Suprapubic skin (tissue), 4 donors: ENCODE data around the gene TTC39A. TPM values are rescaled to one million over a fixed set of nuclear protein-coding genes. Genes with fewer than 3 reads are reported as not detected.

Experiments
- DNase-seq, 2 donors: peaks; one replicate each; pipeline ENCODE4 v3.0.0-alpha.2; 2019; ENCODE audit warnings: low spot score in 2 of 2
- H3K27ac ChIP-seq: fragments of 200-600 bp; sonication (generic); one replicate; pipeline ENCODE4 v1.5.1; 2019
- H3K27me3 ChIP-seq: fragments of 200-600 bp; sonication (generic); one replicate; pipeline ENCODE4 v1.5.1; 2019
- H3K36me3 ChIP-seq: fragments of 200-600 bp; sonication (generic); one replicate; pipeline ENCODE4 v1.5.1; 2019
- H3K4me1 ChIP-seq: fragments of 200-600 bp; sonication (generic); one replicate; pipeline ENCODE4 v1.5.1; 2019
- H3K4me3 ChIP-seq: fragments of 200-600 bp; sonication (generic); one replicate; pipeline ENCODE4 v1.5.1; 2019; ENCODE audit warnings: mild to moderate bottlenecking
- H3K9me3 ChIP-seq: fragments of 200-600 bp; sonication (generic); one replicate; pipeline ENCODE4 v1.5.1; 2019
- CTCF ChIP-seq, 2 donors: fragments of 200-600 bp in 1 of 2; fragments of 450-650 bp in 1 of 2; sonication (generic) in 1 of 2; IDR thresholded peaks; one replicate each; pipeline ENCODE4 v1.5.1; 2016 to 2019; ENCODE audit warnings: antibody characterized with exemption in 2 of 2, mild to moderate bottlenecking in 1 of 2, moderate library complexity in 1 of 2
- EP300 ChIP-seq: sonication (generic); formaldehyde crosslinking; IDR thresholded peaks from one replicate; pipeline ENCODE4 v1.6.1; 2017; ENCODE audit warnings: antibody characterized with exemption
- POLR2A ChIP-seq, 2 donors: fragments of 450-650 bp; IDR thresholded peaks; one replicate each; pipeline ENCODE4 v1.6.1; 2017; ENCODE audit warnings: antibody characterized with exemption in 2 of 2, mild to moderate bottlenecking in 2 of 2, moderate library complexity in 2 of 2
- POLR2AphosphoS5 ChIP-seq, 3 donors: sonication (generic); formaldehyde crosslinking; IDR thresholded peaks; one replicate each; pipeline ENCODE4 v1.6.1; 2017; ENCODE audit warnings: antibody characterized with exemption in 3 of 3
- WGBS: methylation state at CpG from one replicate; pipeline ENCODE4 v1.1.5; 2018; 5-methylcytosine and 5-hydroxymethylcytosine counted together
- total RNA-seq, 4 donors: library from RNA; depleted of rRNA; stranded (reverse); fragments of >200 nt; gene quantifications; one replicate each; pipeline ENCODE4 v1.1.0, GENCODE V29; 2016

The TTC39A gene
- total RNA-seq, 4 donors from 2014 or later: 9.4 to 16.3 (median 13.1) TPM

DNA sequence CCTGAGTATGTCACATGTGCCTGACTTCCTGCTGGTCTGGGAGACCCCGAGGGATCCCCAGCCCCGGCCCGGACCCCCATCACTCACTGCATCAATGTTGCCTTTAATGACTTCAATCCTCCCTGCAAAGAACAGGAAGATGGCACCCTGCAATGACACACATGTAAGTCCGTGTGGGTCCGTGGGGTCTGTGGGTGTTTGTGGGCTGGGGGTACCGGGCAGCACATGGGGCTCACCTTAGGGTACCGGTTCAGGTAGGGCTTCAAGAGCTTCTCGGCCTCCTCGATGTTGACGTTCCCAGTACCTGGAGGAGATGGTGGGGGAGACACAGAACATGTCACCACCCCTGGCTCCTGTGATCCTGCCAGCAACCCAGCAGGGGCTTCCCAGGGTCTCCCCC is 28.1 kb downstream of the TTC39A start:
- no peaks in the 10 kb centered on the region for H3K27me3 ChIP-seq
- H3K27ac ChIP-seq: no peak overlapping the region
- no peak for DNase-seq
- H3K4me1 ChIP-seq: peaks cover 2% of the 10 kb centered on the region
- no peak overlapping the region for H3K4me3 ChIP-seq
- TF ChIP-seq EP300 (no peak), POLR2AphosphoS5 (IDR thresholded peaks at IDR 0.05) (no peak), CTCF (IDR thresholded peaks at IDR 0.05) (no peak), POLR2A (IDR thresholded peaks at IDR 0.05) (no peak)
- no peaks in the 10 kb centered on the region for H3K9me3 ChIP-seq
- no peaks in the 10 kb centered on the region for H3K36me3 ChIP-seq
- WGBS: 81% methylated on average over 3 of the region's 10 CpGs

GRCh38 chr1:51301844-51302162 is 28.6 kb downstream of the TTC39A start:
- no peaks in the 10 kb centered on the region for H3K9me3 ChIP-seq
- DNase-seq: no peak
- peaks cover 7% of the 10 kb centered on the region for H3K4me1 ChIP-seq
- no peaks in the 10 kb centered on the region for H3K27me3 ChIP-seq
- TF ChIP-seq CTCF (IDR thresholded peaks at IDR 0.05) (no peak), EP300 (no peak), POLR2AphosphoS5 (IDR thresholded peaks at IDR 0.05) (no peak), POLR2A (IDR thresholded peaks at IDR 0.05) (no peak)
- H3K36me3 ChIP-seq: no peaks in the 10 kb centered on the region
- no peak overlapping the region for H3K27ac ChIP-seq
- no peak overlapping the region for H3K4me3 ChIP-seq
- 76% methylated on average over 3 of the region's 3 CpGs for WGBS

GRCh38 chr1:51301152-51301843 is 29.1 kb downstream of the TTC39A start:
- H3K27ac ChIP-seq: no peak overlapping the region
- H3K4me3 ChIP-seq: no peak overlapping the region
- peaks cover 12% of the 10 kb centered on the region for H3K4me1 ChIP-seq
- no peaks in the 10 kb centered on the region for H3K9me3 ChIP-seq
- TF ChIP-seq POLR2A (IDR thresholded peaks at IDR 0.05): no peak
- TF ChIP-seq POLR2AphosphoS5 (IDR thresholded peaks at IDR 0.05): no peak
- TF ChIP-seq CTCF (IDR thresholded peaks at IDR 0.05): no peak
- TF ChIP-seq EP300: no peak
- no peaks in the 10 kb centered on the region for H3K36me3 ChIP-seq
- WGBS: 81% methylated on average over 6 of the region's 10 CpGs
- H3K27me3 ChIP-seq: no peaks in the 10 kb centered on the region
- DNase-seq: no peak

DNA sequence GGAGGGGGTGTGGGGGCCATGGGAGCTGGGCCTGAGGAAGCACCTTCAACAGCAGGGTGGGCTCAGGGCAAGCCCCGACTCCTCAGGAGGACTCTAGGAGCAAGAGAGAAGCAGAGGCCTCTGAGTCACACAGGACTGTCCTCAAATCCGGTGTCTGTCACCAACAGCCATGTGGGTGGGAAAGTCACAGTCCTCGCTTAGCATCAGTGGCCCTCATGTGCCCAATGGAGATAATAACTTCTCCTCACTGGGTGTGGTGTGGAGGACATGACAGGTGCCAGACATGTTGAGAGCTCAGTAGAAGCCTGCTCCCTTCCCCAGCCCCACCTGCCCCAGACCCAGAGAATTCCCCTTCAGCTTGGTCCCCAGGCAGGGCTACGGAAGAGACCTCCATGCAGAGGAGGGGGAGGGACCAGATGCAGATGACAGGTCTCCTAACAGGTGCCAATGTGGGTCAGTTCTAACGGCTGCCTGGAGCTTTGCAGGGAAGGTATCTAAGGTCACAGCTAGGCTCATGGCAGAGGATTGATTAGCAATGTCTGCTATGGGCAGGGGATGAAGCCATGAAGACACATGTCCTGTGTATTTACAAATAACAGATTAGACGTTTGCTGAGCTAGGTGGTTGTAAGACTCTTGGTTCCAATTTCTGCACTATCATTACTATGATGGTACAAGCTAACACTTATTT is 30.2 kb downstream of the TTC39A start:
- Histone ChIP-seq H3K4me1 (peaks cover 14% of the 10 kb centered on the region), H3K27ac (no peak overlapping the region), H3K27me3 (no peaks in the 10 kb centered on the region), H3K9me3 (no peaks in the 10 kb centered on the region), H3K36me3 (no peaks in the 10 kb centered on the region), H3K4me3 (no peak overlapping the region)
- DNase-seq: no peak
- no peak for TF ChIP-seq POLR2AphosphoS5 (IDR thresholded peaks at IDR 0.05)
- TF ChIP-seq CTCF (IDR thresholded peaks at IDR 0.05): no peak
- no peak for TF ChIP-seq POLR2A (IDR thresholded peaks at IDR 0.05)
- no peak for TF ChIP-seq EP300
- WGBS: 79% methylated on average over 6 of the region's 6 CpGs

DNA sequence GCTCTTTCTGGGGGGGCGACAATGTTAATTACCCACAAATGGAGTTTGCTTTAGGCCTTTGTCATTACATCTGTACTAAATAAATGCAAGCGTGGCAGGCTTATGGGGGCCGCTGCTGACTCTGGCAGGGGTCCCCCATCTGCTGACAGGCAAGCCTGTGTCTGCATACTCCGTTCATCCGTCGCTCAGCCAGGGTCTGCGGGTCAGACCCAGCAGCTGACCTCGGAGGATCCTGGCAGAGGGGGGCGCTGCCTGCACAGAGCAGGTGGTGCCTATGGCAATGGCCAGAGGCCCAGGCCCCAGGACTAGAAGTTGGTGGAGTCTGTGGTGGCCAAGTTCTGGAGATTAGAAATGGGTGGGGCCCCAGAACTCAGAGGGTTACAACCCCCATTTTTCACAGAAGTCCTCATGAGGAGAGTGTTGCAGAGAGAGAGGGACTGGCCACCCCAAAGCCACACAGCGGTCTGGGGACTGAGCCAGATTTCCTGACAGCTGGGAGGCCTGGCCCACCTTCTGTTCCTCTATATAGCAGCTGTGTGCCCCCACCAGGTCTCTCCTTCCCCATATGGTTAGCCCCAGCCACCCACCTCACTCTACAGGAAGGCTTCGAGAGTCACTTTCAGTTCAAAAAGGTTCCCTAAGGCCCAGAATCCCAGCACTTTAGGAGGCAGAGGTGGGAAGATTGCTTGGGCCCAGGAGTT is 31.0 kb downstream of the TTC39A start:
- 96% methylated on average over 11 of the region's 11 CpGs for WGBS
- no peaks in the 10 kb centered on the region for H3K36me3 ChIP-seq
- no peaks in the 10 kb centered on the region for H3K9me3 ChIP-seq
- TF ChIP-seq POLR2AphosphoS5 (IDR thresholded peaks at IDR 0.05): no peak
- DNase-seq: no peak
- H3K27me3 ChIP-seq: no peaks in the 10 kb centered on the region
- no peak overlapping the region for H3K4me3 ChIP-seq
- H3K27ac ChIP-seq: no peak overlapping the region
- peaks cover 14% of the 10 kb centered on the region for H3K4me1 ChIP-seq
